Skeletal muscle tissue (tissue), 4 donors: Measurements from ENCODE around the gene RAPGEF2. TPM values are rescaled to one million over a fixed set of nuclear protein-coding genes. Genes with fewer than 3 reads are reported as not detected.
"Not testable (repeated sequence)": the region's sequence is repeated elsewhere in the genome, so short reads cannot be mapped to it uniquely, and the experiment has no call there.

Experiments used
- H3K27ac ChIP-seq: one replicate; pipeline ENCODE4 v1.7.0; 2013; ENCODE audit warnings: mild to moderate bottlenecking, low read depth, low read length, inconsistent platforms
- H3K27me3 ChIP-seq, 3 donors: one replicate each; pipeline ENCODE4 v1.7.0; 2013; ENCODE audit warnings: low read length in 3 of 3; ENCODE audit not compliant: control insufficient read depth in 3 of 3, insufficient read depth in 3 of 3
- H3K36me3 ChIP-seq, 3 donors: one replicate each; pipeline ENCODE4 v1.7.0; 2013; ENCODE audit warnings: low read length in 3 of 3; ENCODE audit not compliant: control insufficient read depth in 3 of 3, insufficient read depth in 3 of 3
- H3K4me1 ChIP-seq, 3 donors: one replicate each; pipeline ENCODE4 v1.7.0; 2013; ENCODE audit warnings: low read length in 3 of 3, mild to moderate bottlenecking in 3 of 3; ENCODE audit not compliant: control insufficient read depth in 3 of 3, insufficient read depth in 3 of 3
- H3K4me3 ChIP-seq, 3 donors: one replicate each; pipeline ENCODE4 v1.7.0; 2013; ENCODE audit warnings: low read length in 3 of 3
- H3K9ac ChIP-seq, 3 donors: one replicate each; pipeline ENCODE4 v1.7.0; 2013; ENCODE audit warnings: low read length in 3 of 3, mild to moderate bottlenecking in 3 of 3, moderate library complexity in 2 of 3, low read depth in 1 of 3
- H3K9me3 ChIP-seq, 3 donors: one replicate each; pipeline ENCODE4 v1.7.0; 2013; ENCODE audit warnings: low read length in 3 of 3; ENCODE audit not compliant: control insufficient read depth in 3 of 3
- total RNA-seq: library from RNA; depleted of rRNA; stranded (reverse); fragments of >200 nt; gene quantifications from one replicate; pipeline ENCODE4 v1.2.3, GENCODE V29; 2014
- donor health status: Osteomylitis.

RAPGEF2 gene
- total RNA-seq, 1 donor from 2014 or later, result 46.4 TPM

- H3K4me1 ChIP-seq, result no peaks in the 10 kb centered on the region
- no peaks in the 10 kb centered on the region for H3K36me3 ChIP-seq
- no peak overlapping the region for H3K9ac ChIP-seq
- H3K4me3 ChIP-seq, result no peak overlapping the region
- no peaks in the 10 kb centered on the region for H3K27me3 ChIP-seq
- no peak overlapping the region for H3K27ac ChIP-seq
- no peaks in the 10 kb centered on the region for H3K9me3 ChIP-seq
These were observed 272.1 kb downstream of the RAPGEF2 start for GRCh38 chr4:159374749-159375530.

DNA sequence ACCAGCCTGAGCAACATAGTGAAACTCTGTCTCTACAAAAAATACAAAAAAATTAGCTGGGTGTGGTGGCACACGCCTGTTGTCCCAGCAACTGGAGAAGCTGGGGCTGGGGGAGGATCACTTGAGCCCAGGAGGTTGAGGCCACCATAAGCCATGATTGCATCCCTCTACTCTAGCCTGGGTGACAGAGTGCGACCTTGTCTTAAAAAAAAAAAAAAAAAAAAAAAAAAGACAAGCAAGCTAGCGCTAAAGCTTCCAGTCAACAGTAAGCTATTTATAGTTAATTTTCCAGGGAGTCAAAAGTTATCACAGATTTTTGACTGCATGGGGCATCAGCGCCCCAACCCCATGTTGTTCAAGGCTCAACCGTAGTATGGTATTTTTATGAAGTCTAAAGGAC is 273.4 kb downstream of the RAPGEF2 start:
- H3K27ac ChIP-seq, result no peak overlapping the region
- H3K4me3 ChIP-seq, result no peak overlapping the region
- H3K36me3 ChIP-seq, result no peaks in the 10 kb centered on the region
- no peaks in the 10 kb centered on the region for H3K4me1 ChIP-seq
- H3K9ac ChIP-seq, result no peak overlapping the region
- H3K27me3 ChIP-seq, result no peaks in the 10 kb centered on the region
- H3K9me3 ChIP-seq, result no peaks in the 10 kb centered on the region

DNA sequence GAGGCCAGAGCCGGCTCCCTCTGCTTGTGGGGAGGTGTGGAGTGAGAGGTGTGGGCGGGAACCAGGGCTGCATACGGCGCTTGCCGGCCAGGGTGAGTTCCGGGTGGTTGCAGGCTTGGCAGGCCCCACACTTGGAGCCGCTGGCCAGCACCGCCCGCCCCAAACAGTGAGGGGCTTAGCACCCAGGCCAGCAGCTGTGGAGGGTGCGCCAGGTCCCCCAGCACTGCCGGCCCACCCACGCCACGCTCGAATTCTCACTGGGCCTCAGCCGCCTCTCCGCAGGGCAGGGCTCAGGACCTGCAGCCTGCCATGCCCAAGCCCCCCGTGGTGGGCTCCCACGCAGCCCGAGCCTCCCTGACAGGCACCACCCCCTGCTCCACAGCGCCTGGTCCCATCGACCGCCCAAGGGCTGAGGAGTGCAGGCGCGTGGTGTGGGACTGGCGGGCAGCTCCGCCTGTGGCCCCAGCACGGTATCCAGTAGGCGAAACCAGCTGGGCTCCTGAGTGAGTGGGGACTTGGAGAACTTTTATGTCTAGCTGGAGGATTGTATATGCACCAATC is 275.3 kb downstream of the RAPGEF2 start:
- Histone ChIP-seq H3K36me3 (no peaks in the 10 kb centered on the region), H3K9ac (no peak overlapping the region), H3K9me3 (no peaks in the 10 kb centered on the region), H3K27me3 (no peaks in the 10 kb centered on the region), H3K27ac (no peak overlapping the region), H3K4me1 (no peaks in the 10 kb centered on the region), H3K4me3 (no peak overlapping the region)

DNA sequence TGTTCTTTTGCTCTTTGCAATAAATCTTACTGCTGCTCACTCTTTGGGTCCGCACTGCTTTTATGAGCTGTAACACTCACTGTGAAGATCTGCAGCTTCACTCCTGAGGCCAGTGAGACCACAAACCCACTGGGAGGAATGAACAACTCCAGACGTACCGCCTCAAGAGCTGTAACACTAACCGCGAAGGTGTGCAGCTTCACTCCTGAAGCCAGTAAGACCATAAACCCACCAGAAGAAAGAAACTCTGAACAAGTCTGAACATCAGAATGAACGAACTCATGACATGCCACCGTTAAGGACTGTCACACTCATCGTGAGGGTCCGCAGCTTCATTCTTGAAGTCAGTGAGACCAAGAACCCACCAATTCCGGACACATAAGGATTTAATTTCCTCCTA is 276.2 kb downstream of the RAPGEF2 start:
- not testable (repeated sequence) for H3K4me3 ChIP-seq, H3K9me3 ChIP-seq, H3K36me3 ChIP-seq, H3K4me1 ChIP-seq, H3K27ac ChIP-seq, H3K27me3 ChIP-seq, H3K9ac ChIP-seq

GRCh38 chr4:159379836-159380235 is 277.0 kb downstream of the RAPGEF2 start:
- Histone ChIP-seq H3K4me1 (no peaks in the 10 kb centered on the region), H3K27me3 (no peaks in the 10 kb centered on the region), H3K27ac (no peak overlapping the region), H3K4me3 (no peak overlapping the region), H3K9ac (no peak overlapping the region), H3K36me3 (no peaks in the 10 kb centered on the region), H3K9me3 (no peaks in the 10 kb centered on the region)

GRCh38 chr4:159382856-159383561 is 280.1 kb downstream of the RAPGEF2 start:
- no peak overlapping the region for H3K27ac ChIP-seq
- no peak overlapping the region for H3K4me3 ChIP-seq

GRCh38 chr4:159383562-159383931 is 280.7 kb downstream of the RAPGEF2 start:
- H3K4me1 ChIP-seq, result no peaks in the 10 kb centered on the region
- no peak overlapping the region for H3K4me3 ChIP-seq

More at GRCh38 chr4:159382856-159383561, 280.1 kb downstream of the RAPGEF2 start:
- Histone ChIP-seq H3K27me3 (no peaks in the 10 kb centered on the region), H3K9me3 (no peaks in the 10 kb centered on the region), H3K9ac (no peak overlapping the region), H3K4me1 (no peaks in the 10 kb centered on the region), H3K36me3 (no peaks in the 10 kb centered on the region)

DNA sequence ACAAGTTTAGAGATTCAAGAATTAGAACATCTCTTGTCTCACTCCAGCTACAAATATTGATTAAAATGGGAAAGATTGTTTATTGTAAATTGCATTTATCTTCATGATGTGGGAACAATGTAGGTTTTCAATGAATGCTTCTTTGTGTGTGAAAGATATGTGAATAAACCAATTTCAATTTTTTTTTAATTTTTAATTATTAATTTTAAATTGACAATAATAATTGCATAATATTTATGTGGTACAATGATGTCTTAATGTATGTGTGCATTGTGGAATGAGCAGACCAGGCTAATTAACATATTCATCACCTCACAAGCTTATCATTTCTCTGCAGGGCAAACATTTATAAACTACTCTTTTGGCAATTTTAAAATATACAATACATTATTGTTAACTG is 281.1 kb downstream of the RAPGEF2 start:
- no peaks in the 10 kb centered on the region for H3K27me3 ChIP-seq
- H3K27ac ChIP-seq, result no peak overlapping the region
- no peaks in the 10 kb centered on the region for H3K9me3 ChIP-seq
- no peaks in the 10 kb centered on the region for H3K4me1 ChIP-seq
- no peak overlapping the region for H3K9ac ChIP-seq
- H3K4me3 ChIP-seq, result no peak overlapping the region
- no peaks in the 10 kb centered on the region for H3K36me3 ChIP-seq

More at GRCh38 chr4:159383562-159383931, 280.7 kb downstream of the RAPGEF2 start:
- Histone ChIP-seq H3K9me3 (no peaks in the 10 kb centered on the region), H3K27ac (no peak overlapping the region), H3K36me3 (no peaks in the 10 kb centered on the region), H3K9ac (no peak overlapping the region), H3K27me3 (no peaks in the 10 kb centered on the region)

DNA sequence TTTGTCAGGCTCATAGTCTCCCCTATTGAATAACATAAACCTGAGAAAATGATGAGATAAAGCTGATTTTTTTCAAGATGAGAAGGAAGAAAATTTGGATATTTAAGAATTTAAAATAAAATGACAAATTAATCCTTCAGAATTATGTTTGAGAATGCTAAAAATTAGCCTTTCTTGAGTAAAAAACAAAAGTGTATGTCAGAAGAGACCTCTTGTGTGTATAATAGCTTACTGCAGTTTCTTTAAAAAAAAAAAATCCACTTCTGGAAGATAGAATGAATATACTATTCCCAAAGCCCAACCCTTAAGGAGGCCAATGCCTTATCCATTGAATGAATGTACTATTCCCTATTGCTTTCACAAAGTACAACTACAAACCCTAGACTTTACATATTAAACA is 281.8 kb downstream of the RAPGEF2 start:
- H3K27me3 ChIP-seq, result no peaks in the 10 kb centered on the region
- no peak overlapping the region for H3K4me3 ChIP-seq
- H3K4me1 ChIP-seq, result no peaks in the 10 kb centered on the region
- H3K36me3 ChIP-seq, result no peaks in the 10 kb centered on the region
- no peaks in the 10 kb centered on the region for H3K9me3 ChIP-seq
- H3K9ac ChIP-seq, result no peak overlapping the region
- no peak overlapping the region for H3K27ac ChIP-seq

DNA sequence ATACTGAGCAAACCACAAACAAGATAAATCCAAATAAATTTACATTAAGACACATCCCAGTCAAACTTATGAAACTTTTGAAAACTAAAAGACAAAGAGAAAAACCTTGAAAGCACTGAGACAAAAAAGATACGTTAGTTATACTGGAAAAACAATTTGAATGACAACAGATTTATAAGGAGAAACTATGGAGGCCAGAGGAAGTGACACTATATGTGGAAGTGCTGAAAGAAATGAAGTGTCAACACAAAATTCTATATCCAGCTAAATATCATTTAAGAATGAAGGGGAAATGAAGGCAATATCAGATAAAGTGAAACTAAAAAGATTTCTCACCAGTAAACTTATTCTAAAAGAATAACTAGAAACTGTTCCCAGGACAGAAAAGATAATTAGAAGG is 283.7 kb downstream of the RAPGEF2 start:
- Histone ChIP-seq H3K27ac (no peak overlapping the region), H3K9me3 (no peaks in the 10 kb centered on the region), H3K4me1 (no peaks in the 10 kb centered on the region), H3K27me3 (no peaks in the 10 kb centered on the region), H3K36me3 (no peaks in the 10 kb centered on the region), H3K4me3 (no peak overlapping the region), H3K9ac (no peak overlapping the region)
